Endodermal cell (in vitro differentiated cells): ENCODE results near the gene CALML5. TPM values are rescaled to one million over a fixed set of nuclear protein-coding genes. Genes with fewer than 3 reads are reported as not detected.

Experiments
- DNase-seq: peaks from one replicate; pipeline ENCODE4 v3.0.0-alpha.2; 2017
- H3K27ac ChIP-seq: 2 replicates; pipeline ENCODE4 v1.5.1; 2013; ENCODE audit warnings: mild to moderate bottlenecking, low read depth, low read length, moderate library complexity
- H3K27me3 ChIP-seq: 2 replicates; pipeline ENCODE4 v1.6.1; 2013; ENCODE audit warnings: mild to moderate bottlenecking, low read length, moderate library complexity; ENCODE audit not compliant: insufficient read depth, control insufficient read depth, poor library complexity, severe bottlenecking
- H3K36me3 ChIP-seq: 2 replicates; pipeline ENCODE4 v1.7.0; 2013; ENCODE audit warnings: mild to moderate bottlenecking, low read length, moderate library complexity; ENCODE audit not compliant: control insufficient read depth, insufficient read depth
- H3K4me1 ChIP-seq: one replicate; pipeline ENCODE4 v1.7.0; 2013; ENCODE audit warnings: low read length; ENCODE audit not compliant: control insufficient read depth, insufficient read depth
- H3K4me3 ChIP-seq: 2 replicates; pipeline ENCODE4 v1.5.1; 2013; ENCODE audit warnings: mild to moderate bottlenecking, low read length, moderate library complexity
- H3K9ac ChIP-seq: 2 replicates; pipeline ENCODE4 v1.6.1; 2013; ENCODE audit warnings: mild to moderate bottlenecking, low read length, moderate library complexity; ENCODE audit not compliant: poor library complexity, severe bottlenecking; ENCODE audit errors: extremely low read depth
- H3K9me3 ChIP-seq: 2 replicates; pipeline ENCODE4 v1.6.1; 2013; ENCODE audit warnings: mild to moderate bottlenecking, low read length, moderate library complexity; ENCODE audit not compliant: control insufficient read depth
- H3K27ac Mint-ChIP-seq: 2 replicates; pipeline ENCODE4 v1.8.0; 2020; ENCODE audit warnings: mixed read lengths
- H3K27me3 Mint-ChIP-seq: 2 replicates; pipeline ENCODE4 v1.8.0; 2021; ENCODE audit warnings: mild to moderate bottlenecking, mixed read lengths; ENCODE audit not compliant: insufficient read depth
- H3K36me3 Mint-ChIP-seq: 2 replicates; pipeline ENCODE4 v1.8.0; 2020; ENCODE audit warnings: low read depth, mixed read lengths
- H3K4me1 Mint-ChIP-seq: 2 replicates; pipeline ENCODE4 v1.8.0; 2020; ENCODE audit warnings: mixed read lengths
- H3K4me3 Mint-ChIP-seq: 2 replicates; pipeline ENCODE4 v1.8.0; 2020; ENCODE audit warnings: mild to moderate bottlenecking, moderate library complexity, mixed read lengths
- H3K9me3 Mint-ChIP-seq: 2 replicates; pipeline ENCODE4 v1.8.0; 2020; ENCODE audit warnings: mild to moderate bottlenecking, mixed read lengths
- WGBS, 2 experiments: methylation state at CpG; one replicate each; pipeline versions ENCODE4 v1.1.5 to v1.1.7; 2013; ENCODE audit warnings: missing lambda C conversion rate in 2 of 2, mixed read lengths in 1 of 2; ENCODE audit not compliant: insufficient coverage in 1 of 2, insufficient read length in 1 of 2; 5-methylcytosine and 5-hydroxymethylcytosine counted together
- total RNA-seq, 2 donors: library from RNA; stranded (reverse); fragmentation: NEBNext Ultra II Directional in 1 of 2; extraction: Animal tissue kit (Norgen Biotek cat#: 25700) in 1 of 2; gene quantifications; 2 replicates in 1 of 2; 3 replicates in 1 of 2; pipeline ENCODE4 v1.2.1, GENCODE V29; 2021
- TF ChIP-seq, protein P1 (sequence below): fragments of 200-600 bp; sonication (generic); conservative IDR thresholded peaks from 2 replicates; pipeline ENCODE4 v1.5.0; 2021; ENCODE audit warnings: antibody characterized with exemption, mild to moderate bottlenecking

Gene CALML5
- total RNA-seq, 2 donors from 2014 or later: not detected

GRCh38 chr10:5542100-5542499 is 42.7 kb upstream of the CALML5 start:
- no peak overlapping the region for H3K27ac Mint-ChIP-seq
- peaks cover 5% of the 10 kb centered on the region for H3K36me3 Mint-ChIP-seq
- Histone ChIP-seq H3K9me3 (peaks cover 15% of the 10 kb centered on the region), H3K36me3 (no peaks in the 10 kb centered on the region), H3K27ac (no peak overlapping the region), H3K4me3 (no peak overlapping the region), H3K27me3 (no peaks in the 10 kb centered on the region), H3K9ac (no peak overlapping the region), H3K4me1 (no peaks in the 10 kb centered on the region)
- TF ChIP-seq, protein P1, sequence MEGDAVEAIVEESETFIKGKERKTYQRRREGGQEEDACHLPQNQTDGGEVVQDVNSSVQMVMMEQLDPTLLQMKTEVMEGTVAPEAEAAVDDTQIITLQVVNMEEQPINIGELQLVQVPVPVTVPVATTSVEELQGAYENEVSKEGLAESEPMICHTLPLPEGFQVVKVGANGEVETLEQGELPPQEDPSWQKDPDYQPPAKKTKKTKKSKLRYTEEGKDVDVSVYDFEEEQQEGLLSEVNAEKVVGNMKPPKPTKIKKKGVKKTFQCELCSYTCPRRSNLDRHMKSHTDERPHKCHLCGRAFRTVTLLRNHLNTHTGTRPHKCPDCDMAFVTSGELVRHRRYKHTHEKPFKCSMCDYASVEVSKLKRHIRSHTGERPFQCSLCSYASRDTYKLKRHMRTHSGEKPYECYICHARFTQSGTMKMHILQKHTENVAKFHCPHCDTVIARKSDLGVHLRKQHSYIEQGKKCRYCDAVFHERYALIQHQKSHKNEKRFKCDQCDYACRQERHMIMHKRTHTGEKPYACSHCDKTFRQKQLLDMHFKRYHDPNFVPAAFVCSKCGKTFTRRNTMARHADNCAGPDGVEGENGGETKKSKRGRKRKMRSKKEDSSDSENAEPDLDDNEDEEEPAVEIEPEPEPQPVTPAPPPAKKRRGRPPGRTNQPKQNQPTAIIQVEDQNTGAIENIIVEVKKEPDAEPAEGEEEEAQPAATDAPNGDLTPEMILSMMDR: no peak
- peaks cover 21% of the 10 kb centered on the region for H3K9me3 Mint-ChIP-seq
- H3K27me3 Mint-ChIP-seq: no peaks in the 10 kb centered on the region
- H3K4me3 Mint-ChIP-seq: no peak overlapping the region
- no peak for DNase-seq
- 80 to 96% methylated on average over 1 of the region's 1 CpG for WGBS, 2 experiments
- H3K4me1 Mint-ChIP-seq: peaks cover 13% of the 10 kb centered on the region

- Histone ChIP-seq H3K9ac (no peak overlapping the region), H3K36me3 (no peaks in the 10 kb centered on the region), H3K4me3 (no peak overlapping the region), H3K4me1 (no peaks in the 10 kb centered on the region), H3K9me3 (peaks cover 15% of the 10 kb centered on the region), H3K27ac (no peak overlapping the region), H3K27me3 (no peaks in the 10 kb centered on the region)
- DNase-seq: peak; percentile 10
- H3K27me3 Mint-ChIP-seq: no peaks in the 10 kb centered on the region
- no peak overlapping the region for H3K27ac Mint-ChIP-seq
- no peak overlapping the region for H3K4me3 Mint-ChIP-seq
- 92% methylated on average over 3 of the region's 3 CpGs; no CpG with 5 or more reads in 1 of the 2 experiments for WGBS, 2 experiments
- H3K4me1 Mint-ChIP-seq: peaks cover 10% of the 10 kb centered on the region
- TF ChIP-seq, protein P1: no peak
- H3K9me3 Mint-ChIP-seq: peaks cover 21% of the 10 kb centered on the region
- peaks cover 5% of the 10 kb centered on the region for H3K36me3 Mint-ChIP-seq
These were observed 41.5 kb upstream of the CALML5 start for GRCh38 chr10:5540891-5541290.

- peaks cover 5% of the 10 kb centered on the region for H3K36me3 Mint-ChIP-seq
- no peak overlapping the region for H3K9ac ChIP-seq
- peaks cover 21% of the 10 kb centered on the region for H3K9me3 Mint-ChIP-seq
- H3K27ac ChIP-seq: no peak overlapping the region
- H3K36me3 ChIP-seq: no peaks in the 10 kb centered on the region
- H3K9me3 ChIP-seq: peaks cover 15% of the 10 kb centered on the region
- no peak overlapping the region for H3K4me3 Mint-ChIP-seq
- TF ChIP-seq, protein P1: no peak
- no peaks in the 10 kb centered on the region for H3K4me1 ChIP-seq
- H3K27me3 Mint-ChIP-seq: no peaks in the 10 kb centered on the region
- H3K4me1 Mint-ChIP-seq: peaks cover 6% of the 10 kb centered on the region
- H3K27ac Mint-ChIP-seq: no peak overlapping the region
- H3K27me3 ChIP-seq: no peaks in the 10 kb centered on the region
- H3K4me3 ChIP-seq: no peak overlapping the region
- DNase-seq: peak; percentile 10
- WGBS, 2 experiments: 94 to 98% methylated on average over 7 to 9 of the region's 9 CpGs
These were observed 40.7 kb upstream of the CALML5 start for GRCh38 chr10:5540080-5540479.
